Motor neuron (in vitro differentiated cells): ENCODE results near the gene JTB. TPM values are rescaled to one million over a fixed set of nuclear protein-coding genes. Genes with fewer than 3 reads are reported as not detected.
"Not testable (repeated sequence)": the region's sequence is repeated elsewhere in the genome, so short reads cannot be mapped to it uniquely, and the experiment has no call there.

Experiments used
- ATAC-seq, 8 experiments: fragments of 200-7000 bp; cut with Tn5 transposase; replicated peaks in 6 of 8; 2 replicates each; pipeline ENCODE4 v1.8.0; 2021; ENCODE audit warnings: mild to moderate bottlenecking in 8 of 8, moderate library complexity in 8 of 8
- H3K27ac ChIP-seq, 2 donors: fragments of 250-450 bp; sonication (Bioruptor Pico); 2 replicates each; pipeline ENCODE4 v1.9.0; 2021; ENCODE audit warnings: antibody characterized with exemption in 2 of 2, mild to moderate bottlenecking in 2 of 2, moderate library complexity in 1 of 2
- H3K4me1 ChIP-seq, 2 donors: fragments of 250-450 bp; sonication (Bioruptor Pico); replicated peaks in 1 of 2; 2 replicates each; pipeline ENCODE4 v1.6.1; 2021; ENCODE audit warnings: antibody characterized with exemption in 2 of 2, mild to moderate bottlenecking in 2 of 2, moderate library complexity in 1 of 2
- H3K4me3 ChIP-seq, 5 donors: fragments of 250-450 bp; sonication (Bioruptor Pico); 2 replicates each; pipeline ENCODE4 v1.9.0; 2021; ENCODE audit warnings: antibody characterized with exemption in 5 of 5, mild to moderate bottlenecking in 5 of 5, moderate library complexity in 4 of 5
- WGBS, 10 experiments: fragments of 450-650 bp; shearing (Covaris generic); methylation state at CpG; one replicate each; pipeline ENCODE4 v1.0.0; 2022; 5-methylcytosine and 5-hydroxymethylcytosine counted together
- in situ Hi-C, 9 experiments: fragments of 400-800 bp; cut with MboI; loops; one replicate each; pipeline ENCODE4 v1.15.0; 2021; ENCODE audit warnings: low sequenced_read_pairs in 9 of 9, low pct_unique_long_range_greater_than_20kb in 2 of 9; ENCODE audit not compliant: unreplicated experiment in 9 of 9
- total RNA-seq, 8 experiments: library from RNA; unstranded; fragments of 300-600 nt; gene quantifications; 2 replicates each; pipeline versions ENCODE4 v1.2.3 to v1.2.4, GENCODE V29; 2022

JTB gene
- total RNA-seq, 8 experiments from 2014 or later, result 78.1 to 140 (median 109) TPM

- in situ Hi-C loops, result loop anchor here in 6 of 9 experiments (25.0 kb wide), 4 partner anchors 304 to 629 kb away; partner anchors contain the start of genes NPR1 (in 2 of the 6), ILF2 (in 1 of the 6), S100A9 (in 1 of the 6) and SNAPIN (in 1 of the 6)
- 0 to 53% (median 11%) methylated on average over 1 to 9 of the region's 9 CpGs; no CpG with 5 or more reads in 1 of the 10 experiments for WGBS, 10 experiments
- peaks cover 21 to 26% of the 10 kb centered on the region in 2 donors for H3K4me1 ChIP-seq
- H3K4me3 ChIP-seq, result peak overlapping the region; percentile 72 to 98 (median 95)
- H3K27ac ChIP-seq, result peak overlapping the region; percentile 90 to 94
- ATAC-seq, result no peak
These were observed 13.7 kb upstream of the JTB start for GRCh38 chr1:153991151-153991630.

GRCh38 chr1:153990468-153991150 is 13.1 kb upstream of the JTB start, which contains the start of gene RPS27:
RPS27 (plus strand) TSS chr1:153990762; CDS start chr1:153990797, 35 bp downstream.
- in situ Hi-C loops, result loop anchor here in 6 of 9 experiments (25.0 kb wide), 4 partner anchors 303 to 628 kb away; partner anchors contain the start of genes NPR1 (in 2 of the 6), ILF2 (in 1 of the 6), S100A9 (in 1 of the 6) and SNAPIN (in 1 of the 6)
- Histone ChIP-seq H3K4me1 (peaks cover 21 to 27% of the 10 kb centered on the region in 2 donors), H3K4me3 (peak within 1 kb of the TSS; percentile 72 to 98 (median 95)), H3K27ac (peak within 1 kb of the TSS; percentile 90 to 94)
- peak; percentile 55 to 86 (median 78) for ATAC-seq
- WGBS, 10 experiments, result 0 to 11% (median 0%) methylated on average over 3 to 25 of the region's 36 CpGs

- peaks cover 26 to 35% of the 10 kb centered on the region in 2 donors for H3K4me1 ChIP-seq
- no peak overlapping the region for H3K27ac ChIP-seq
- in situ Hi-C loops, result loop anchor here in 6 of 9 experiments (25.0 kb wide), 4 partner anchors 300 to 625 kb away; partner anchors contain the start of genes NPR1 (in 2 of the 6), ILF2 (in 1 of the 6), S100A9 (in 1 of the 6) and SNAPIN (in 1 of the 6)
- no peak for ATAC-seq
- H3K4me3 ChIP-seq, result no peak overlapping the region
- WGBS, 10 experiments, result 72 to 100% (median 88%) methylated on average over 3 to 8 of the region's 8 CpGs
These were observed 10.1 kb upstream of the JTB start for GRCh38 chr1:153987621-153988020.

GRCh38 chr1:153985941-153986761 is 8.7 kb upstream of the JTB start, which contains the start of gene RAB13:
RAB13 (minus strand) TSS chr1:153986339; CDS start chr1:153986236, 103 bp downstream.
- no peak within 1 kb of the TSS for H3K27ac ChIP-seq
- in situ Hi-C loops, result loop anchor here in 6 of 9 experiments (25.0 kb wide), 4 partner anchors 299 to 624 kb away; partner anchors contain the start of genes NPR1 (in 2 of the 6), ILF2 (in 1 of the 6), S100A9 (in 1 of the 6) and SNAPIN (in 1 of the 6)
- H3K4me1 ChIP-seq, result peaks cover 13 to 21% of the 10 kb centered on the region in 2 donors
- peak within 1 kb of the TSS; percentile 19 to 46 (median 38) for H3K4me3 ChIP-seq
- peak; percentile 48 to 80 (median 60) for ATAC-seq
- WGBS, 10 experiments, result 0 to 17% (median 5%) methylated on average over 1 to 10 of the region's 32 CpGs

GRCh38 chr1:153985341-153985912 is 8.0 kb upstream of the JTB start:
- ATAC-seq, result peak in 6 of 8 experiments; percentile 6 to 22 (median 21)
- in situ Hi-C loops, result loop anchor here in 6 of 9 experiments (25.0 kb wide), 4 partner anchors 298 to 623 kb away; partner anchors contain the start of genes NPR1 (in 2 of the 6), ILF2 (in 1 of the 6), S100A9 (in 1 of the 6) and SNAPIN (in 1 of the 6)
- Histone ChIP-seq H3K27ac (no peak overlapping the region), H3K4me1 (peaks cover 13 to 21% of the 10 kb centered on the region in 2 donors), H3K4me3 (peak overlapping the region; percentile 19 to 46 (median 38))
- WGBS, 10 experiments, result 0 to 31% (median 8%) methylated on average over 1 to 7 of the region's 7 CpGs

GRCh38 chr1:153984123-153984894 is 6.8 kb upstream of the JTB start:
- Histone ChIP-seq H3K27ac (no peak overlapping the region), H3K4me3 (no peak overlapping the region), H3K4me1 (peaks cover 11 to 18% of the 10 kb centered on the region in 2 donors)
- in situ Hi-C loops, result loop anchor here in 6 of 9 experiments (25.0 kb wide), 4 partner anchors 297 to 622 kb away; partner anchors contain the start of genes NPR1 (in 2 of the 6), ILF2 (in 1 of the 6), S100A9 (in 1 of the 6) and SNAPIN (in 1 of the 6)
- ATAC-seq, result no peak
- WGBS, 10 experiments, result 40 to 100% (median 78%) methylated on average over 1 to 6 of the region's 6 CpGs

GRCh38 chr1:153981735-153982134 is 4.3 kb upstream of the JTB start:
- ATAC-seq, H3K27ac ChIP-seq, H3K4me3 ChIP-seq: not testable (repeated sequence)
- WGBS, 10 experiments, result 72 to 100% (median 95%) methylated on average over 2 of the region's 2 CpGs; no CpG with 5 or more reads in 3 of the 10 experiments
- in situ Hi-C loops, result loop anchor here in 6 of 9 experiments (25.0 kb wide), 4 partner anchors 294 to 619 kb away; partner anchors contain the start of genes NPR1 (in 2 of the 6), ILF2 (in 1 of the 6), S100A9 (in 1 of the 6) and SNAPIN (in 1 of the 6)
- H3K4me1 ChIP-seq, result peaks cover 14 to 18% of the 10 kb centered on the region in 2 donors

GRCh38 chr1:153979091-153979490 is 1.6 kb upstream of the JTB start:
- WGBS, 10 experiments, result 40 to 100% (median 96%) methylated on average over 1 to 11 of the region's 12 CpGs; no CpG with 5 or more reads in 1 of the 10 experiments
- ATAC-seq, H3K27ac ChIP-seq, H3K4me3 ChIP-seq: not testable (repeated sequence)
- peaks cover 8 to 19% of the 10 kb centered on the region in 2 donors for H3K4me1 ChIP-seq
- in situ Hi-C loops, result loop anchor here in 6 of 9 experiments (10.0 to 25.0 kb wide), 5 partner anchors 292 to 617 kb away; partner anchors contain the start of genes NPR1 (in 3 of the 6), ILF2 (in 2 of the 6), S100A9 (in 1 of the 6) and SNAPIN (in 1 of the 6)

GRCh38 chr1:153978274-153978909 is 918 bp upstream of the JTB start:
- WGBS, 10 experiments, result 39 to 76% (median 63%) methylated on average over 2 to 9 of the region's 9 CpGs
- ATAC-seq, result no peak
- Histone ChIP-seq H3K27ac (no peak overlapping the region), H3K4me3 (peak overlapping the region; percentile 53 to 95 (median 83)), H3K4me1 (peaks cover 8 to 19% of the 10 kb centered on the region in 2 donors)
- in situ Hi-C loops, result loop anchor here in 6 of 9 experiments (10.0 to 25.0 kb wide), 5 partner anchors 291 to 616 kb away; partner anchors contain the start of genes NPR1 (in 3 of the 6), ILF2 (in 2 of the 6), S100A9 (in 1 of the 6) and SNAPIN (in 1 of the 6)

- in situ Hi-C loops, result loop anchor here in 6 of 9 experiments (10.0 to 25.0 kb wide), 5 partner anchors 290 to 615 kb away; partner anchors contain the start of genes NPR1 (in 3 of the 6), ILF2 (in 2 of the 6), S100A9 (in 1 of the 6) and SNAPIN (in 1 of the 6)
- Histone ChIP-seq H3K27ac (peak overlapping the region; percentile 85 to 91), H3K4me3 (peak overlapping the region; percentile 53 to 95 (median 83)), H3K4me1 (peaks cover 8 to 19% of the 10 kb centered on the region in 2 donors)
- ATAC-seq, result peak in 1 of 8 experiments; percentile 10
- 0 to 11% (median 0%) methylated on average over 1 to 16 of the region's 16 CpGs; no CpG with 5 or more reads in 2 of the 10 experiments for WGBS, 10 experiments
These were observed 640 bp downstream of the JTB start for GRCh38 chr1:153976819-153977249.
